ENCODE data around the gene DAPK1. TPM values are rescaled to one million over a fixed set of nuclear protein-coding genes. Genes with fewer than 3 reads are reported as not detected.

DAPK1 gene
- total RNA-seq, 1 donor from 2014 or later = 17.8 TPM

- Histone ChIP-seq H3K9me3 (no peaks in the 10 kb centered on the region), H3K4me1 (no peaks in the 10 kb centered on the region), H3K36me3 (no peaks in the 10 kb centered on the region), H3K27ac (no peak overlapping the region), H3K4me3 (no peak overlapping the region), H3K27me3 (no peaks in the 10 kb centered on the region)
- intact Hi-C loops (cut with DNase I) = no loop called here
- no peak for TF ChIP-seq CTCF (IDR thresholded peaks at IDR 0.05)
- DNase-seq (ENCODE audit: low spot score in 2 of 2) = no peak
Measured at GRCh38 chr9:87519461-87519860, 21.8 kb downstream of the DAPK1 start.

- no peaks in the 10 kb centered on the region for H3K9me3 ChIP-seq
- H3K4me1 ChIP-seq = no peaks in the 10 kb centered on the region
- no peak for DNase-seq (ENCODE audit: low spot score in 2 of 2)
- H3K4me3 ChIP-seq = no peak overlapping the region
- no peaks in the 10 kb centered on the region for H3K36me3 ChIP-seq
- no peak for TF ChIP-seq CTCF (IDR thresholded peaks at IDR 0.05)
- intact Hi-C loops (cut with DNase I) = no loop called here
- no peak overlapping the region for H3K27ac ChIP-seq
- H3K27me3 ChIP-seq = no peaks in the 10 kb centered on the region
Measured at GRCh38 chr9:87520172-87520683, 22.6 kb downstream of the DAPK1 start.

DNA sequence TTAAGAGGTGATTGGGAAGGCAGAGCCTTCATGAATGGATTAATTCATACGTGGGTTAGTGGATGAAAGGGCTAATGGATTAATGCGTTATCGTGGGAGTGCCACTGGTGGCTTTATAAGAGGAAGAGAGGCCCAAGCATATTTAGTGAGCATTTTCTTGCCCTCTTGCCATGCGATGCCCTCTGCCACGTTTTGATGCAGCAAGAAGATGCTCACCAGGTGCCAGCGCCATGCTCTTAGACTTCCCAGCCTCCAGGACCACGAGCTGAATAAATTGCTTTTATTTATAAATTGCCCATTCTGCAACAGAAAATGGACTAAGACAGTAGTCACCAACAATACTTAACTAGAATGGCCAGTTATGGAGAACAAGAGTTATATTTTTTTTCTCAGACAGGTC lies 24.2 kb downstream of the DAPK1 start:
- no peak for DNase-seq (ENCODE audit: low spot score in 2 of 2)
- intact Hi-C loops (cut with DNase I) = no loop called here
- Histone ChIP-seq H3K27ac (no peak overlapping the region), H3K27me3 (no peaks in the 10 kb centered on the region), H3K9me3 (no peaks in the 10 kb centered on the region), H3K4me1 (no peaks in the 10 kb centered on the region), H3K4me3 (no peak overlapping the region), H3K36me3 (no peaks in the 10 kb centered on the region)
- TF ChIP-seq CTCF (IDR thresholded peaks at IDR 0.05) = no peak

- H3K27me3 ChIP-seq = no peaks in the 10 kb centered on the region
- no peaks in the 10 kb centered on the region for H3K36me3 ChIP-seq
- no peaks in the 10 kb centered on the region for H3K4me1 ChIP-seq
- intact Hi-C loops (cut with DNase I) = no loop called here
- H3K9me3 ChIP-seq = no peaks in the 10 kb centered on the region
- DNase-seq (ENCODE audit: low spot score in 2 of 2) = no peak
- H3K4me3 ChIP-seq = no peak overlapping the region
- no peak for TF ChIP-seq CTCF (IDR thresholded peaks at IDR 0.05)
- H3K27ac ChIP-seq = no peak overlapping the region
Measured at GRCh38 chr9:87524061-87524460, 26.4 kb downstream of the DAPK1 start.

DNA sequence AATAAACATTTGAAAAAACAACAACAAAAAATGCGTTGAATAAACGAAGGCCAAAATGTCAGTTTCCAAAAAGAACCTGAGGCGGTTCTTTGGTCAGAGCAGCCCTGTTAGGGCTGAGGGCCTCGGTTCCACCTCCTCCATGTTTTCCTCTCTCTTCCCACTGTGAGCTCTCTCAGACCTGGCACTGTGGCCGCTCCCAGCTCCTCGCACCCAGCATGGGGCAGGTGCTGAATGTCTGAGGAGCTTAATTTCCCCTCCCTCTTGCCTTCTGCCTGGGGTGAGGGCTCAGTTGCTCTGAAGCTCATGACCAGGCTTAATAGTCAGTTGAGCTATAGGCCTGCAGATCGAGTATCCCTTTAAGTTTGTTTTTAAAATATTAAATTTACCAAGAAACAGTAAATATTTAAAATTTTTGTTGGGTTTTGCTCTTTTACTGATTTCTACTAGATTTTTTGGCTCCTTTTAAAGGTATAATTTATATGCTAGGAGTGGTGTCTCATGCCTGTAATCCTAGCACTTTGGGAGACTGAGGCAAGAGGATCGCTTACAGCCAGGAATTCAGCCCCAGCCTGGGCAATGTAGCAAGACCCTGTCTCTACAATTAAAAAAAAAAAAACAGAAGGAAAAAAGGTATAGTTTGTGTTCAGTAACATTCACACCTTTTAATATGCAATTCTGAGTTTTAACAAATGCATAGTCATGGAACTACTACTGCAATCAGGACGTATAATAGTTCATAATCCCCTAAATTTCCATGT lies 28.1 kb downstream of the DAPK1 start:
- intact Hi-C loops (cut with DNase I) = no loop called here
- Histone ChIP-seq H3K9me3 (no peaks in the 10 kb centered on the region), H3K4me1 (no peaks in the 10 kb centered on the region), H3K27me3 (no peaks in the 10 kb centered on the region), H3K27ac (no peak overlapping the region), H3K36me3 (no peaks in the 10 kb centered on the region), H3K4me3 (no peak overlapping the region)
- no peak for TF ChIP-seq CTCF (IDR thresholded peaks at IDR 0.05)
- DNase-seq (ENCODE audit: low spot score in 2 of 2) = no peak
